ENCODE results near the gene RAB24.

The RAB24 gene

GRCh38 chr5:177332896-177333260 is 29.4 kb upstream of the RAB24 start:
- no peak for DNase-seq

DNA sequence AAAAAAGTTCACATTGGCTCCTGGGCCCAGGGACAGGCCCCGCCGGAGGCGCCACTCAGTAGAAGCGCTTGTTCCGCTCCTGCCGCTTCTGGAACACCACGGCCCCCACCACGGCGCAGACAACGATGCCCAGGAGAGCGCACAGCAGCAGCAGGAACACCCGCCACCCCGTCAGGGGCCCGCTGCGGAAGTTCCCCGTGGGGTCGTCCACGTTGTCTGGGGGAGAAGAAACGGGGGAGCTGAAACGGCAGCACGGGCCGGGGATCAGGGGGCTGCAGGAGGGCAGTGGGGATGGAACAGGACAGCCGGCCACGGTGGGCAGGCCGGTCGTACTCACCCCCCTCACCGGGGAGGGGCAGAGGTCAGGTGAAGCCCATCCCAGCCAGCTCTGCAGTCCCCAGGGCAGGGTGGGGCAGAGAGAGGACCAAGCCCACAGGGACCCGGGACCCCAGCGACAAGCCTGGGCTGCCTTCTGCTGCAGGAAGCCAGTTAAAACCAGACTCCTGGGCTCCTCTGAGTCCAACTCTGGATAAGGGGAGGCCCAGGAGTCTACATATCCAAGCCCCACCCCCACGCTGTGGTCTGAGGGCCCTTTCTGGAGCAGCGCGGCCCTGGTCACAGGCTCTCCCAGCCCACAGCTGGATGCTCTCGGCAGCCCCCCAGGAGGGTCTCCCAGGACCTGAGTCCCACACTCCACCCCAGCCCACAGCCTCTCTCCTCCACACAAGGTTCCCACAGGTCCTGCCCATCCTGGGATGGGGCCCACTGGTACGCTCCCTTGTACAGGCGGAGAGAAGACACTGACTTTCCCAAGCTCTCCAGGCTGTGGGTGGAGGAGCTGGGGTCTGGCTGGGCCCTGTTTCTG is 28.7 kb upstream of the RAB24 start:
- no peak for DNase-seq

- DNase-seq = no peak
Observed at GRCh38 chr5:177330991-177331842, 27.7 kb upstream of the RAB24 start.

- DNase-seq = peak in 1 of 3 experiments; percentile 35
Observed at GRCh38 chr5:177329883-177330282, 26.4 kb upstream of the RAB24 start.

- no peak for DNase-seq
Observed at GRCh38 chr5:177328545-177329231, 25.2 kb upstream of the RAB24 start.

DNA sequence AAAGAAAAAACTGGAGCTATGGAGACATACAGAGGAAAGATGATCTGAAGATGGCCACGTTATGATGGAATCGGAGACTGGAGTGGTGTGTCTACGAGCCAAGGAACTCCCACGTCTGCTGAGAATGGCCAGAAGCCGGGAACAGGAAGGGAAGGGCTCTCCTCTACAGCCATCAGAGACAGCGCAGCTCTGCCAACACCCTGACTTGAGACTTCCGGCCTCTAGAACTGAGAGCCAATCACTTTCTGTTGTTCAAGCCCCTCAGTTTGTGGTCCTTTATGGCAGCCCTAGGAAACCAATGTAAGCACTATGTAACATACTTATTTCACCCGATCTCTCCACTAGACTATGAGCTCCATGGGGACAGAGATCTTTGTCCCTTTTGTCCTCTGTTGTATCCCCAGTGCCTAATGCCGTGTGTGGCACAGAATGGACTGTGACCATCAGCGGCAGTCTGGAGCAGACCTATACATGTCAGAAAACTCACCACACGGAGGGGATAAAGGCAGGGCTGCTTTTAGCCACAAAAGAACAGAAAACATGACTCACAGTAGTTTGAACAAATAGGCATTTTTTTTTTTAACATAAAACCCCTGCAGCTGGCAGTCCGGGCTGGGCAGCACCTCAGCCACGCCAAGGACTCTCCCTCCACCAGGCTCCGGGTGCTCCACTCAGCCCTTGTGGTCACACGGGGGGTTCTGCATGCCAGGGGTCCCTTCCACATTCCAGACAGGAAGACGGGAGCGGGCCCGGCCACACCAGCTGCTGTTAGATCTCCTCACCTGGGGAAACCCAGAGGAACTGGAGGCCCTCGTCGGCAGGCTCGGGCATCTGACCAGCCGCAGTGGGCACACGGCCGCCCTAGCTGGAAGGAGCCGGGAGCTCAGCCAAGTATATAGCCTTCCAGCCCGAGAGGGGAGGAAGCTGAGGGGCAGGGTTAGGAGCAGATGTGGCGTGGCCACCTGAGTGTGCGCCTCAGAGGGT is 24.3 kb upstream of the RAB24 start:
- no peak for DNase-seq

- DNase-seq = no peak
Observed at GRCh38 chr5:177325868-177326381, 22.4 kb upstream of the RAB24 start.

GRCh38 chr5:177320879-177321278 is 17.4 kb upstream of the RAB24 start:
- no peak for DNase-seq

GRCh38 chr5:177319913-177320588 is 16.5 kb upstream of the RAB24 start:
- DNase-seq = no peak

GRCh38 chr5:177317959-177318377 is 14.4 kb upstream of the RAB24 start:
- DNase-seq = peak; percentile 33 to 73 (median 64)

DNA sequence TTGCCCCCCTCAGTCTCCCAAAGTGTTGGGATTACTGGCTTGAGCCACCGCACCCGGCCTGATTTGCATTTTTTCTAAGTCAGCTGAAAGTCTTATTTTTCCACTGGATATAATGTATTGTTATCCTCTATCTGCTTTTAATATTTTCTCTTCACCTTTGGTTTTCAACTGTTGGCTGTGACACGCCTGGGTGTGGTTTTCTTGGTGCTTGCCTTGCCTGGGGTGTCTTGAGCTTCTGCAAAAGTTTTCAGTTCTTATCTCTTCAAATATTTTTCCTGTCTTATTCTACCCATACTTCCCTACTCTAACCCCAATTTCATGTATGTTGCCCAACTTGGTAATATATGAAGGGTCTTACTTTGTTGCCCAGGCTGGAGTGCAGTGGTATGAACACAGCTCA is 12.5 kb upstream of the RAB24 start:
- DNase-seq = no peak

GRCh38 chr5:177315411-177315810 is 11.9 kb upstream of the RAB24 start:
- no peak for DNase-seq

GRCh38 chr5:177314376-177315342 is 11.1 kb upstream of the RAB24 start:
- DNase-seq = no peak

DNA sequence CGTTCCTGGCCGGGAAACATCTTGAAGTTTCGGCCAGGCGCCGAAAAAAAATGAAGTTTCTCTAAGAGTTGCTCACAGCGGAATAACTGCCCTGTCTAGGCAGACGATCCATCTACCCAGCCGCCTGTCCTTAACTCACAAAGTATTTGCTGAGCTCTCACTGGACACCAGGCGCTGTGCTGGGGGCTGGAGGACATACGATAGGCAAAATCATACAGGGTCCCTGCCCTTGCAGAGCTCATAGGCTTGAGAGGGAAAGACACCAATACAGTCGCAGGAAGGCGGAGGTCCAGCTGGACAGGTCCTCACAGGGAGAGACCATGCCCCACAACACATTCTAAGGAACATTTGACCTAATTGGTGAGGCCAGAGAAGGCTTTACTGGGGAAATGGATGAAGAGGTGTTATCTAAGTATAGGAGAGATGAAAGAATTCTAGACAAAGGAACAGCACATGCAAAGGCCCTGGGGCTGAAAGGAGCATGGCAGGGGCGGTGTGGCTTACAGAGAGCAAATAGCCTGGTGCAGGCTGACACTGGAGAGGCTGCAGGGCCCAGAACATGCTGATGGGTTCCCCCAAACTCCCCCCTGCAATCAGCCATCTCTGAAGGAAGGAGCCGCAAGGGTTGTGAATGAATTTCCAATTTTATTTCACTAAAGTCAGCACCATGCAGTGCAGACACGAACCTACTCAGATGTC is 10.2 kb upstream of the RAB24 start:
- no peak for DNase-seq

- DNase-seq = peak; percentile 54 to 73 (median 61)
Observed at GRCh38 chr5:177312649-177313181, 9.2 kb upstream of the RAB24 start.

DNA sequence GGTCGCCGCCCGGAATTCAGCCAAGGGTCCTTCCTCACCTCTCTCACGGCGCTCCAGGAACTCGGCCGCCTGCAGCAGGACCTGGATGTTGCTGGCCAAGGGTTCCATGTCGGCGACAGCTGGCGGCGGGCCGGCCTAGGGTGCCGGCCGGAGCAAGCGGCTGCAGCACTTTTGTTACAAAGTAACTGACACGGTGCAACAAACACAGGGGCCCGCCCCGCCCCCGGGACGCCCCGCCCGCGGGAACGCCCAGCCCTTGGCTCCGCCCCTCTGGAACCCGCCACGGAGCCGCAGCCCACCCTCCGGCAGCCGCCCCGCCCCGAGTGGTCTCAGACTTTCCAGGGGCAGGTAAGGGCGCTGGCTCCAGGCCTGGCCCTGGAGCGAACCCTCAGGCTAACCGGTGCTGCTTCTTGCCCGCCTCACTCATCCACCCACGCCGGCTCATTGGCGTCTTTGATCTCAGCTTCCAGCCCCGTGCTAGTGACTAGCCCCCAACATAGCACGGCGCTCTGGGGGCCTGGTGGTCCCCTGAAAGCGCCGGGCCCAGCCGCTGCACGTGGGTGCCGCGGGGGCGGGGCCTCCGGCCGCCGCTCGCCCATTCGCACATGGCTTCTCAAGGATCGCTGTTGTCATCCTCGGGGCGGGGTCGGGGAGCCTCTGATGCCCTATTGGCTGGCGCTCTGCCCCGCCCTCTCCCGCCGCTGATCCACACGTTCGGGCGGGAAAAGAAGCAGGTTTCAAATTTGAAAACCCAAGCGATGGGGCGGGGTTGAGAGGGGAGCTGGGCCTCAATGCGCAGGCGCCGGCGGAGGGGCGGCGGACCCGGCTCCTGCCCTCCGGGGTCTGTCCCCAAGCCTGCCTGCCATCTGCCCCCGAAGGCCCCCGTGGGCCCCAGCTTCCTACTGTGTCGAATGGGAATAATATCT is 8.5 kb upstream of the RAB24 start, which contains the start of gene MXD3:
Gene MXD3, minus strand, starts transcription at position 176 of the 926 bp plus-strand sequence. Its CDS starts 68 bp downstream, at position 108.
- DNase-seq = peak; percentile 94 to 98 (median 97)

- DNase-seq = peak in 1 of 3 experiments; percentile 40
Observed at GRCh38 chr5:177311392-177311722, 7.8 kb upstream of the RAB24 start.

Measured in NCI-H1417 (cell line).